ENCODE results near the gene C17orf75.
A peak's percentile ranks its signal among the peaks of the same experiment; 100 is the strongest.

C17orf75 gene

GRCh38 chr17:32319548-32319905, 22.4 kb downstream of the C17orf75 start (continued):
- TF ChIP-seq ZNF133 (tag by site-specific recombination; IDR thresholded peaks at IDR 0.05), result no peak
- TF ChIP-seq ZNF223 (tag by site-specific recombination; IDR thresholded peaks at IDR 0.05), result no peak
- TF ChIP-seq ZNF747 (tag by site-specific recombination; IDR thresholded peaks at IDR 0.05), result no peak
- TF ChIP-seq CTCF (tag by site-specific recombination; IDR thresholded peaks at IDR 0.05), result peak; percentile 84
- no peak for TF ChIP-seq ZEB2 (tag by site-specific recombination; IDR thresholded peaks at IDR 0.05)
- no peak for TF ChIP-seq HIC1 (tag by site-specific recombination; IDR thresholded peaks at IDR 0.05)
- TF ChIP-seq ZNF548 (tag by site-specific recombination; IDR thresholded peaks at IDR 0.05), result no peak
- TF ChIP-seq ZFHX2 (tag by site-specific recombination; conservative IDR thresholded peaks at IDR 0.05), result peak; percentile 84
- TF ChIP-seq ZNF350 (tag by site-specific recombination; IDR thresholded peaks at IDR 0.05), result no peak
- TF ChIP-seq ZNF10 (tag by site-specific recombination; IDR thresholded peaks at IDR 0.05), result no peak
- no peak for TF ChIP-seq ZNF433 (tag by site-specific recombination; IDR thresholded peaks at IDR 0.05; ENCODE audit: low read depth)
- TF ChIP-seq FEZF1 (tag by site-specific recombination; IDR thresholded peaks at IDR 0.05), result no peak
- peak; percentile 73 for TF ChIP-seq ZNF423 (tag by site-specific recombination; IDR thresholded peaks at IDR 0.05)
- peak; percentile 41; the same call in 1 of the 2 replicates for TF ChIP-seq ZBTB8A (tag by site-specific recombination; IDR thresholded peaks at IDR 0.05)
- peak; percentile 74 for TF ChIP-seq EGR2 (tag by site-specific recombination; IDR thresholded peaks at IDR 0.05; ENCODE audit: low read depth)
- TF ChIP-seq ZNF26 (tag by site-specific recombination; IDR thresholded peaks at IDR 0.05), result no peak
- TF ChIP-seq WT1 (tag by site-specific recombination; IDR thresholded peaks at IDR 0.05), result no peak
- TF ChIP-seq ZNF600 (tag by site-specific recombination; IDR thresholded peaks at IDR 0.05), result peak; percentile 93
- TF ChIP-seq GLIS1 (tag by site-specific recombination; IDR thresholded peaks at IDR 0.05), result peak; percentile 37; the same call in 1 of the 2 replicates
- TF ChIP-seq ZBTB20 (tag by site-specific recombination; IDR thresholded peaks at IDR 0.05), result no peak
- TF ChIP-seq ZNF140 (tag by site-specific recombination; IDR thresholded peaks at IDR 0.05), result no peak
- TF ChIP-seq ZNF366 (tag by site-specific recombination; conservative IDR thresholded peaks at IDR 0.05), result no peak
- no peak for TF ChIP-seq ZNF692 (tag by site-specific recombination; IDR thresholded peaks at IDR 0.05)
- no peak for TF ChIP-seq ZNF37A (tag by site-specific recombination; IDR thresholded peaks at IDR 0.05)
- TF ChIP-seq PRDM4 (tag by site-specific recombination; IDR thresholded peaks at IDR 0.05), result no peak
- no peak for TF ChIP-seq ZNF214 (tag by site-specific recombination; IDR thresholded peaks at IDR 0.05; ENCODE audit: borderline replicate concordance)
- TF ChIP-seq ZNF394 (tag by site-specific recombination; IDR thresholded peaks at IDR 0.05; ENCODE audit: borderline replicate concordance), result no peak
- TF ChIP-seq ZNF701 (tag by site-specific recombination; IDR thresholded peaks at IDR 0.05), result no peak
- 0 out of 2 replicates have a peak, but pooled peaks have one; percentile 9 for TF ChIP-seq KLF1 (tag by site-specific recombination; IDR thresholded peaks at IDR 0.05)
- TF ChIP-seq HOXC10 (CRISPR knock-in tag; IDR thresholded peaks at IDR 0.05), result no peak
- no peak for TF ChIP-seq ZNF324 (tag by site-specific recombination; IDR thresholded peaks at IDR 0.05)
- TF ChIP-seq ZNF555 (tag by site-specific recombination; conservative IDR thresholded peaks at IDR 0.05), result no peak
- no peak for TF ChIP-seq ZBTB7A (tag by site-specific recombination; IDR thresholded peaks at IDR 0.05; ENCODE audit: low read depth)
- TF ChIP-seq BCL11B (tag by site-specific recombination; IDR thresholded peaks at IDR 0.05; ENCODE audit: low read depth), result no peak
- TF ChIP-seq ZSCAN30 (tag by site-specific recombination; IDR thresholded peaks at IDR 0.05), result no peak

All from HEK293 (cell line).